Muscle layer of colon (tissue), 2 donors: ENCODE results near the gene KRT8.

Experiments
- H3K27ac ChIP-seq: one replicate; pipeline ENCODE4 v1.7.0; 2013; ENCODE audit warnings: low read depth, mild to moderate bottlenecking, low read length, moderate library complexity
- H3K27me3 ChIP-seq, 2 donors: one replicate each; pipeline ENCODE4 v1.7.0; 2013; ENCODE audit warnings: low read length in 2 of 2, mild to moderate bottlenecking in 2 of 2; ENCODE audit not compliant: insufficient read depth in 2 of 2, control insufficient read depth in 1 of 2
- H3K36me3 ChIP-seq: one replicate; pipeline ENCODE4 v1.7.0; 2013; ENCODE audit warnings: mild to moderate bottlenecking, low read length; ENCODE audit not compliant: insufficient read depth
- H3K4me1 ChIP-seq: one replicate; pipeline ENCODE4 v1.7.0; 2013; ENCODE audit warnings: mild to moderate bottlenecking, low read length; ENCODE audit not compliant: insufficient read depth
- H3K4me3 ChIP-seq, 2 donors: one replicate each; pipeline ENCODE4 v1.7.0; 2013; ENCODE audit warnings: low read length in 2 of 2, low read depth in 1 of 2, mild to moderate bottlenecking in 1 of 2, moderate library complexity in 1 of 2
- H3K9ac ChIP-seq: one replicate; pipeline ENCODE4 v1.7.0; 2013; ENCODE audit warnings: low read length
- H3K9me3 ChIP-seq: one replicate; pipeline ENCODE4 v1.7.0; 2013; ENCODE audit warnings: mild to moderate bottlenecking, low read length
- donor health status: abdominal sarcoma.
- donor health status: Adenocarcinoma of cecum.

Gene KRT8

GRCh38 chr12:52921488-52922165 lies 16.8 kb upstream of the KRT8 start:
- no peaks in the 10 kb centered on the region for H3K36me3 ChIP-seq
- no peaks in the 10 kb centered on the region for H3K9me3 ChIP-seq
- H3K27ac ChIP-seq = no peak overlapping the region
- no peak overlapping the region for H3K9ac ChIP-seq
- no peaks in the 10 kb centered on the region for H3K4me1 ChIP-seq
- no peaks in the 10 kb centered on the region for H3K27me3 ChIP-seq
- H3K4me3 ChIP-seq = no peak overlapping the region

DNA sequence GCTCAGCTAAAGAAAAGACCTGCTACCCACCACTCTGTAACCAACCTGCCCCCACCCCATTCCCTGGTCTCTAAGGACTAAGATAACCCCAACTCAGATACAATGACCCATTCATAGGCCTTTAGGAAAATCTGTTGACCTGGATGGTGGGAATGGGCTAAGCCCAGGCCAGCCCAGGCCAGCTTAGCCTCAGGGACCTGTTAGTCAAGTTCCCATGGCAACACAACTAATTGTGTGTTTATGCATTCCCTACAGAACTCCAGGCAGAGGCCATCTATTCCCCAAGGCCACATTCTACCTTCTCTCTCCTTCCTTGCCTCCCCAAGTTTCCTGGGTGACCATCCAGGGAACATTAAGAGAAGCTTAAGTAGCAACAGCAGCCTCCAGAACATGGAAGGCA lies 16.1 kb upstream of the KRT8 start:
- H3K27me3 ChIP-seq = no peaks in the 10 kb centered on the region
- H3K4me3 ChIP-seq = no peak overlapping the region
- no peak overlapping the region for H3K27ac ChIP-seq
- no peaks in the 10 kb centered on the region for H3K36me3 ChIP-seq
- no peaks in the 10 kb centered on the region for H3K4me1 ChIP-seq
- H3K9ac ChIP-seq = no peak overlapping the region
- H3K9me3 ChIP-seq = no peaks in the 10 kb centered on the region

GRCh38 chr12:52918784-52919183 lies 13.9 kb upstream of the KRT8 start:
- no peak overlapping the region for H3K4me3 ChIP-seq
- H3K27ac ChIP-seq = no peak overlapping the region
- H3K27me3 ChIP-seq = no peaks in the 10 kb centered on the region
- H3K9me3 ChIP-seq = no peaks in the 10 kb centered on the region
- H3K36me3 ChIP-seq = no peaks in the 10 kb centered on the region
- no peak overlapping the region for H3K9ac ChIP-seq
- H3K4me1 ChIP-seq = no peaks in the 10 kb centered on the region

- no peak overlapping the region for H3K9ac ChIP-seq
- H3K27ac ChIP-seq = no peak overlapping the region
- no peaks in the 10 kb centered on the region for H3K4me1 ChIP-seq
- no peaks in the 10 kb centered on the region for H3K36me3 ChIP-seq
- no peak overlapping the region for H3K4me3 ChIP-seq
- H3K27me3 ChIP-seq = no peaks in the 10 kb centered on the region
- H3K9me3 ChIP-seq = no peaks in the 10 kb centered on the region
Observed at GRCh38 chr12:52918351-52918750, 13.5 kb upstream of the KRT8 start.

GRCh38 chr12:52917800-52918199 lies 12.9 kb upstream of the KRT8 start:
- no peak overlapping the region for H3K27ac ChIP-seq
- no peaks in the 10 kb centered on the region for H3K27me3 ChIP-seq
- H3K36me3 ChIP-seq = no peaks in the 10 kb centered on the region
- H3K4me1 ChIP-seq = no peaks in the 10 kb centered on the region
- no peaks in the 10 kb centered on the region for H3K9me3 ChIP-seq
- H3K9ac ChIP-seq = no peak overlapping the region
- H3K4me3 ChIP-seq = no peak overlapping the region

DNA sequence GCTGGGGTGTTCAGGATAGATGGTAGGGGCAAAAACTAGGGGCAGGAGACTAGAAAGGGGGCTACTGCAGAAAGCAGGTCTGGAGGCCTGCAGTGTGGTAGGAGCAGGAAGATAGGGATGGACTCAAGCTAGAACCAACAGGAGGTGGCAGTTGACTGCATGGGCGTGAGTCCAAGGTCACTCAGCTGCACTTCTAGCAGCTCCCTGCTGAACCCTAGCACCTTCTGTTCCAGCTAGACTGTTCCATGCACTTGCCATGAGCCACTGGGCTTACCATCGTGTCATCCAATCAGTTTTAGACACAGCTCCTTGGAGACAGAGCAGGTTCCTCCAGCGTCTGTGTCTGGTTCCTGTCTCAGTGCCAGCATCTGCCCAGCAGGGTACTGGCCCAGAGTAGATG lies 11.3 kb upstream of the KRT8 start:
- H3K36me3 ChIP-seq = no peaks in the 10 kb centered on the region
- H3K9me3 ChIP-seq = no peaks in the 10 kb centered on the region
- no peak overlapping the region for H3K9ac ChIP-seq
- no peak overlapping the region for H3K27ac ChIP-seq
- H3K27me3 ChIP-seq = no peaks in the 10 kb centered on the region
- H3K4me1 ChIP-seq = no peaks in the 10 kb centered on the region
- no peak overlapping the region for H3K4me3 ChIP-seq

GRCh38 chr12:52915637-52916036 lies 10.8 kb upstream of the KRT8 start:
- Histone ChIP-seq H3K27ac (no peak overlapping the region), H3K9me3 (no peaks in the 10 kb centered on the region), H3K27me3 (no peaks in the 10 kb centered on the region), H3K4me3 (no peak overlapping the region), H3K4me1 (no peaks in the 10 kb centered on the region), H3K36me3 (no peaks in the 10 kb centered on the region), H3K9ac (no peak overlapping the region)

GRCh38 chr12:52914576-52915121 lies 9.8 kb upstream of the KRT8 start:
- H3K27me3 ChIP-seq = no peaks in the 10 kb centered on the region
- no peak overlapping the region for H3K27ac ChIP-seq
- no peak overlapping the region for H3K9ac ChIP-seq
- no peaks in the 10 kb centered on the region for H3K4me1 ChIP-seq
- H3K9me3 ChIP-seq = no peaks in the 10 kb centered on the region
- H3K4me3 ChIP-seq = no peak overlapping the region
- H3K36me3 ChIP-seq = no peaks in the 10 kb centered on the region

GRCh38 chr12:52913431-52913821 lies 8.6 kb upstream of the KRT8 start:
- Histone ChIP-seq H3K4me3 (no peak overlapping the region), H3K36me3 (no peaks in the 10 kb centered on the region), H3K9ac (no peak overlapping the region), H3K4me1 (no peaks in the 10 kb centered on the region), H3K27me3 (no peaks in the 10 kb centered on the region), H3K9me3 (no peaks in the 10 kb centered on the region), H3K27ac (no peak overlapping the region)

DNA sequence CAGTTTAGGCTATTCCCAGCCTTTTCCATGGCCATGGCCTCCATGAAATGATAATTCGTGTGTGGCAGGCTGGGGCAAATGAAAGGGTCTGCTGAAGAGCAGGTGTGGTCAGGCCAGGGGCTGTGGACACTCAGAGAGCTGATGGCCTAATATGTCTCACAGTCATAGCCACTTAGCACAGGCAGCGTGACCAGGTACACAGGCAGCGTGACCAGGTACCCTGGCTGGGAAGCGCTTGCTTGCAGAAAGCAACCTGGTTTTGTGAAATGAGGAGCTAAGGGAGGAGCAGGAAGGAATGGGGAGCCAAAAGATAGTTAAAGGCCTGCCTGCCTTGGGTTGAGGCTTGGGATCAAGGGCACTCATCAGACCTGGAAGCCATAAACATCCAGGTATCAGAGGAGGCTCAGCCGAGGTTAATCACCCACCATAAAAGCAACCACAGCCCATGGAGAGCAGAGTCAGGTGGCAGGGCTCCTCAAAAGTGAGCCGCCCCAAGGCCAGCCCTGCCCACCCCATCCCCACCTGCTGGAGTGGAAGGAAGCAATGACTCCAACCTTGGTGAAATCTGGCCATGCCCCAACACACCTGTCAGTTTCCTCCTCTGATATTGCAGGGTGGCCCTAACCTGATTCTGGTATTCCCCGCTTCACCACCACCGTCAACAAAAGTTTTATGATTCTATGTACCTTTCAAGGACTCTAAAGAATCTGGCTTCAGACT lies 8.0 kb upstream of the KRT8 start:
- Histone ChIP-seq H3K36me3 (no peaks in the 10 kb centered on the region), H3K4me1 (no peaks in the 10 kb centered on the region), H3K4me3 (no peak overlapping the region), H3K9ac (no peak overlapping the region), H3K27ac (no peak overlapping the region), H3K27me3 (no peaks in the 10 kb centered on the region), H3K9me3 (no peaks in the 10 kb centered on the region)

- H3K36me3 ChIP-seq = no peaks in the 10 kb centered on the region
- H3K27ac ChIP-seq = no peak overlapping the region
- no peak overlapping the region for H3K4me3 ChIP-seq
- H3K9ac ChIP-seq = no peak overlapping the region
- H3K9me3 ChIP-seq = no peaks in the 10 kb centered on the region
- H3K4me1 ChIP-seq = peaks cover under 1% of the 10 kb centered on the region
- no peaks in the 10 kb centered on the region for H3K27me3 ChIP-seq
Observed at GRCh38 chr12:52910248-52910883, 5.5 kb upstream of the KRT8 start.
